GM12878 (cell line): Measurements from ENCODE around the gene RAP1GDS1.

Experiments used
- BCL11A ChIP-seq: IDR thresholded peaks from 2 replicates; pipeline ENCODE4 v1.6.1; 2011; ENCODE audit warnings: low read depth, low read length
- EZH2 ChIP-seq: IDR thresholded peaks from 2 replicates; pipeline ENCODE4 v1.6.1; 2012; ENCODE audit warnings: low read depth, mild to moderate bottlenecking, control low read depth, inconsistent platforms, low read length, borderline replicate concordance; ENCODE audit not compliant: control insufficient read depth
- GABPA ChIP-seq: IDR thresholded peaks from 2 replicates; pipeline ENCODE4 v1.6.1; 2014; ENCODE audit warnings: antibody characterized with exemption, low read depth, mild to moderate bottlenecking, inconsistent platforms
- HDAC6 ChIP-seq: fragments of 200-600 bp; sonication (generic); IDR thresholded peaks from one replicate; pipeline ENCODE4 v1.8.0; 2017; ENCODE audit warnings: antibody characterized with exemption; ENCODE audit not compliant: unreplicated experiment
- MYC ChIP-seq: IDR thresholded peaks from 2 replicates; pipeline ENCODE4 v1.6.1; 2011; ENCODE audit warnings: mild to moderate bottlenecking, low read length, moderate library complexity, inconsistent platforms; ENCODE audit not compliant: insufficient read depth, insufficient replicate concordance, insufficient read length, severe bottlenecking
- POLR2A ChIP-seq: IDR thresholded peaks from 2 replicates; pipeline ENCODE4 v1.6.1; 2011; ENCODE audit warnings: low read depth, mild to moderate bottlenecking, low read length
- POLR2AphosphoS5 ChIP-seq: IDR thresholded peaks from 2 replicates; pipeline ENCODE4 v1.6.1; 2011; ENCODE audit warnings: mild to moderate bottlenecking, low read length, inconsistent platforms
- RCOR1 ChIP-seq: conservative IDR thresholded peaks from 2 replicates; pipeline ENCODE4 v1.6.1; 2012; ENCODE audit warnings: low read depth, low read length, improper control_type of control experiment
- TCF3 ChIP-seq: IDR thresholded peaks from 2 replicates; pipeline ENCODE4 v1.6.1; 2012; ENCODE audit warnings: low read depth, mild to moderate bottlenecking, low read length, borderline replicate concordance; ENCODE audit not compliant: insufficient read depth
- USF2 ChIP-seq: IDR thresholded peaks from 2 replicates; pipeline ENCODE4 v1.6.1; 2011; ENCODE audit warnings: low read depth, low read length, improper control_type of control experiment, borderline replicate concordance
- ZNF384 ChIP-seq: IDR thresholded peaks from 2 replicates; pipeline ENCODE4 v1.6.1; 2012; ENCODE audit warnings: low read depth, mild to moderate bottlenecking, low read length, improper control_type of control experiment, borderline replicate concordance
- TF ChIP-seq, protein P1 (sequence below), 3 experiments: IDR thresholded peaks in 2 of 3; conservative IDR thresholded peaks in 1 of 3; 2 replicates each; pipeline ENCODE4 v1.5.1; 2011; ENCODE audit warnings: low read depth in 3 of 3, low read length in 3 of 3, mild to moderate bottlenecking in 3 of 3, control low read depth in 2 of 3, moderate library complexity in 2 of 3, inconsistent platforms in 1 of 3, mixed read lengths in 1 of 3; ENCODE audit not compliant: control insufficient read depth in 2 of 3, insufficient read depth in 1 of 3; ENCODE audit errors: extremely low read depth in 1 of 3
- TF ChIP-seq, protein P2 (sequence below): IDR thresholded peaks from 2 replicates; pipeline ENCODE4 v1.6.1; 2012; ENCODE audit warnings: mild to moderate bottlenecking, low read depth, low read length

GRCh38 chr4:98298022-98298421, 36.8 kb downstream of the RAP1GDS1 start:
- TF ChIP-seq RCOR1 (no peak), ZNF384 (no peak), GABPA (no peak), TCF3 (no peak), EZH2 (no peak), HDAC6 (no peak), USF2 (no peak), BCL11A (no peak), POLR2A (no peak), POLR2AphosphoS5 (no peak), MYC (no peak)
- TF ChIP-seq, protein P1, sequence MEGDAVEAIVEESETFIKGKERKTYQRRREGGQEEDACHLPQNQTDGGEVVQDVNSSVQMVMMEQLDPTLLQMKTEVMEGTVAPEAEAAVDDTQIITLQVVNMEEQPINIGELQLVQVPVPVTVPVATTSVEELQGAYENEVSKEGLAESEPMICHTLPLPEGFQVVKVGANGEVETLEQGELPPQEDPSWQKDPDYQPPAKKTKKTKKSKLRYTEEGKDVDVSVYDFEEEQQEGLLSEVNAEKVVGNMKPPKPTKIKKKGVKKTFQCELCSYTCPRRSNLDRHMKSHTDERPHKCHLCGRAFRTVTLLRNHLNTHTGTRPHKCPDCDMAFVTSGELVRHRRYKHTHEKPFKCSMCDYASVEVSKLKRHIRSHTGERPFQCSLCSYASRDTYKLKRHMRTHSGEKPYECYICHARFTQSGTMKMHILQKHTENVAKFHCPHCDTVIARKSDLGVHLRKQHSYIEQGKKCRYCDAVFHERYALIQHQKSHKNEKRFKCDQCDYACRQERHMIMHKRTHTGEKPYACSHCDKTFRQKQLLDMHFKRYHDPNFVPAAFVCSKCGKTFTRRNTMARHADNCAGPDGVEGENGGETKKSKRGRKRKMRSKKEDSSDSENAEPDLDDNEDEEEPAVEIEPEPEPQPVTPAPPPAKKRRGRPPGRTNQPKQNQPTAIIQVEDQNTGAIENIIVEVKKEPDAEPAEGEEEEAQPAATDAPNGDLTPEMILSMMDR (IDR thresholded peaks at IDR 0.05 in 2 of 3, conservative IDR thresholded peaks at IDR 0.05 in 1 of 3; ENCODE audit: control insufficient read depth in 2 of 3, extremely low read depth in 1 of 3, insufficient read depth in 1 of 3, low read depth in 3 of 3, low read length in 3 of 3), result no peak
- TF ChIP-seq, protein P2, sequence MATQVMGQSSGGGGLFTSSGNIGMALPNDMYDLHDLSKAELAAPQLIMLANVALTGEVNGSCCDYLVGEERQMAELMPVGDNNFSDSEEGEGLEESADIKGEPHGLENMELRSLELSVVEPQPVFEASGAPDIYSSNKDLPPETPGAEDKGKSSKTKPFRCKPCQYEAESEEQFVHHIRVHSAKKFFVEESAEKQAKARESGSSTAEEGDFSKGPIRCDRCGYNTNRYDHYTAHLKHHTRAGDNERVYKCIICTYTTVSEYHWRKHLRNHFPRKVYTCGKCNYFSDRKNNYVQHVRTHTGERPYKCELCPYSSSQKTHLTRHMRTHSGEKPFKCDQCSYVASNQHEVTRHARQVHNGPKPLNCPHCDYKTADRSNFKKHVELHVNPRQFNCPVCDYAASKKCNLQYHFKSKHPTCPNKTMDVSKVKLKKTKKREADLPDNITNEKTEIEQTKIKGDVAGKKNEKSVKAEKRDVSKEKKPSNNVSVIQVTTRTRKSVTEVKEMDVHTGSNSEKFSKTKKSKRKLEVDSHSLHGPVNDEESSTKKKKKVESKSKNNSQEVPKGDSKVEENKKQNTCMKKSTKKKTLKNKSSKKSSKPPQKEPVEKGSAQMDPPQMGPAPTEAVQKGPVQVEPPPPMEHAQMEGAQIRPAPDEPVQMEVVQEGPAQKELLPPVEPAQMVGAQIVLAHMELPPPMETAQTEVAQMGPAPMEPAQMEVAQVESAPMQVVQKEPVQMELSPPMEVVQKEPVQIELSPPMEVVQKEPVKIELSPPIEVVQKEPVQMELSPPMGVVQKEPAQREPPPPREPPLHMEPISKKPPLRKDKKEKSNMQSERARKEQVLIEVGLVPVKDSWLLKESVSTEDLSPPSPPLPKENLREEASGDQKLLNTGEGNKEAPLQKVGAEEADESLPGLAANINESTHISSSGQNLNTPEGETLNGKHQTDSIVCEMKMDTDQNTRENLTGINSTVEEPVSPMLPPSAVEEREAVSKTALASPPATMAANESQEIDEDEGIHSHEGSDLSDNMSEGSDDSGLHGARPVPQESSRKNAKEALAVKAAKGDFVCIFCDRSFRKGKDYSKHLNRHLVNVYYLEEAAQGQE, result no peak
